MV-4-11 (cell line): Measurements from ENCODE around the gene PDCL3.

Experiments
- DNase-seq: peaks from one replicate; lab custom pipeline; 2025; lab: John Stamatoyannopoulos, UW

The PDCL3 gene

DNA sequence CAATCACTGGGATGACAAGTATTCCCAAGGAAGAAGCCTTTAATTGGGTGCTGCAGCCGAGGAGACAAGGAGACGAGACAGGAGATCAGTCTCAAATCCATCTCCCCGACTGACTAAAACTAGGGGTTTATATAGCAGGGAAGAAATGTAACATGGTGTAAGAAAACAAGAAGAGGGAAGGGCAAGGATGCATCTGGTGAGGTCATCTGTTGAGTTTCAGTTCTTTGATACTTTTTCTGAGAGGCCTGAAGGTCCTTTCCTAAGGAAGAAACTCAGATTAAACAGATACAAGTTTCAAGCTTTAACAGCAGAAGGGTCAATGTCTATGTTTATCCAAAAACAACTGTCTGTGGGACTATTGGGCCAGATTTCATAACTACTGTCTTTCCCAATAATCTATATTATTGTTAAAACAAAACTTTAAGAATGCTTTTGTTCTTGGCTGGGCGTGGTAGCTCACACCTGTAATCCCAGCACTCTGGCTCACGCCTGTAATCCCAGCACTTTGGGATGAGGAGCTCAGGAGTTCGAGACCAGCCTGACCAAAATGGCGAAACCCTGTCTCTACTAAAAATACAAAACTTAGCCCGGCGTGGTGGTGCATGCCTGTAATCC is 2.5 kb upstream of the PDCL3 start:
- peak; percentile 66 for DNase-seq

DNA sequence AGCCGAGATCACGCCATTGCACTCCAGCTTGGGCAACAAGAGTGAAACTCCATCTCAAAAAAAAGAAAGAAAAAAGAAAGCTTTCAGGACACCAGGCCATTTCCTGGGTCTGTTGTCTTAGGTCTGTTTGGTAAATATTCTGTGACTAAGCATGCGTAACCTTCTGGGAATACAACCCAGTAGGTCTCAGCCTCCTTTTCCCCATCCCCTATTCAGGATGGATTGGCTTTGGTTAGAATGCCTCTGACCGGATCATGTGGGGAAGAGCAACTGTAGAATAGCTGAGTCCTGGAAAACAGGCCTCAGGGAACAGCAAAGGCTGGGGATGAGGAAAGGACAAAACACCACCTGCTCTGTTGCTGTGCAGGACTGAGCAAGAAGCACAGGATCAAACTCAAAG is 1.6 kb upstream of the PDCL3 start:
- no peak for DNase-seq

DNA sequence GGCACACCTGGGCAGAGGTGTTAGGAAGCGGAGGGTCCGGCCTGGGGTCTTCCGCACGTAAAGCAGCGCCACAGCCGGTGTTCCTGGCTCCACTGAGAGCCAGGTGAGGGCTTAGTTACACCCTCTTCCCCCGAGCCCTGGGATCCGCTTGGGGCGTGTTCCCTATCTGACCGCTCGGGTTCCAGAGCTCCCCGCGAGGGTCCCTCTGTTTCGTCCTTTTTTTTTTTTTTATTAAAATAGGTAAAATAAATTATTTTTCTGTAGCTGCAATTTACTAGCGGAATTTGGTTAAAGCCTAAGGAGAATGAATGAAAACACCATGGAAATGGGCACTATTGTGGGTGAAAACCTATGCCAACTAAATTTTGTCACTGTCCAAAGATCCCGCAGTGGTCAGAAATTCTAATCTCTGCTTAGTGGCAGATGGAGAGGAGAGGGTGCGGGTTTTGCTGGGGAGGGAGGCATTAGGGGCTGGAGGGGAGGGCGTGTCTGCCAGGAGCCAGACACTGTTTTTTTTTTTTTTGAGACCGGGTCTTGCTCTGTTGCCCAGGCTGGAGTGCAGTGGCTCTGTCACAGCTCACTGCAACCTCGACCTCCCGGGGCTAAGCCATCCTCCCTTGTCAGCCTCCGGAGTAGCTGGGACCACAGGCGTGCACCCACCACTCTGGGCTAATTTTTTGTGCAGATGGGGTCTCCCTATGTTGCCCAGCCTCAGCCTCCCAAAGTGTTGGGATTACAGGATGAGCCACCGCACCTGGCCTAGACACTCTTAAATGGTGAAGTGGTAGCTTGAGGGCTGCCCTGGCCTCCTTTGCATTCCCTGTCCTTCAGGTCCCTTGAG is 834 bp downstream of the PDCL3 start:
- DNase-seq = no peak

DNA sequence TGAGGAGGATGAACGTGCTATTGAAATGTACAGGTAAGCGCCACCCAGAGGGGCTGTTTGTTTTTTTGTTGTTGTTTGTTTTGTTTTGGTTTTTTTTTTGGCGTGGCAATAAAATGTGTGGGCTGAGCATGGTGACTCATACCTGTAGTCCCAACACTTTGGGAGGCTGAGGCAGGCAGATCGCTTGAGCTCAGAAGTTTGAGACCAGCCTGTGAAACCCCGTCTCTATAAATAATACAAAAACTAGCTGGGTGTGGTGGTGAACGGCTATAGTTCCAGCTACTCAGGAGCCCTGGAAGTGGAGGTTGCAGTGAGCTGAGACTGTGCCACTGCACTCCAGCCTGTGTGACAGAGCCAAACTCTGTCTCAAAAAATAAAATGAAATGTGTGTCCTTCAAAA is 6.2 kb downstream of the PDCL3 start:
- DNase-seq = no peak

DNA sequence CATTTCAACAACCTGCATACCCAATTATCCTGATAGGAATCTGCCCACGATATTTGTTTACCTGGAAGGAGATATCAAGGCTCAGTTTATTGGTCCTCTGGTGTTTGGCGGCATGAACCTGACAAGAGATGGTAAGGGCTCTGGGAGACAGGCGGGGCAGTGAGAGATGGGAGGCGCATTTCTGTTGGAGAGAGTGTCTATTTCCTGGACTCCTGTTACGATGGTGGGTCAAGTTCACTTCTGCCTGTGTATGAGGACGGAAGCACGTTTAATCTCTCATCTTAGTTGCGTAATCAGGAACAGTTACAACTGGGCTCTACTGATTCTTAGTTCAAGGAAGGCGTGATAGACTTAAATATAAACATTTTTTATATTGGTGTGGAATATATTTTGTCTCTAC is 8.9 kb downstream of the PDCL3 start:
- peak; percentile 91 for DNase-seq

DNA sequence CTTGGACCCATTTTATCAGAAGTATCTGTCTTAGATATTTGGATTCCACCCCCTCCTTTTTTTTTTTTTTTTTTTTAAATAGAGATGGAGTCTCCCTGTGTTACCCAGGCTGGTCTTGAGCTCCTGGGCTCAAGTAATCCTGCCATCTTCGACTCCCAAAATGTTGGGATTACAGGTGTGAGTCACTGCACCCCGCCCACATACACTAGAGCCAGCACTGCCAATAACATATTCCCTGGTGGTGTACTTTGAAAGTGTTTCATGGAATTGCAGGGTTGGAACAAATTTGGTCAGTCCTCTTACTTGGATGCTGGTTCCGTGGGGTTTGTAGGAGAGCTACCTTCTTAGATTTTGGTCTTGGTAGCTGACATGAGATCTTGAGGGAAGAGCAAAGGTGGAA is 15.0 kb downstream of the PDCL3 start:
- no peak for DNase-seq

DNA sequence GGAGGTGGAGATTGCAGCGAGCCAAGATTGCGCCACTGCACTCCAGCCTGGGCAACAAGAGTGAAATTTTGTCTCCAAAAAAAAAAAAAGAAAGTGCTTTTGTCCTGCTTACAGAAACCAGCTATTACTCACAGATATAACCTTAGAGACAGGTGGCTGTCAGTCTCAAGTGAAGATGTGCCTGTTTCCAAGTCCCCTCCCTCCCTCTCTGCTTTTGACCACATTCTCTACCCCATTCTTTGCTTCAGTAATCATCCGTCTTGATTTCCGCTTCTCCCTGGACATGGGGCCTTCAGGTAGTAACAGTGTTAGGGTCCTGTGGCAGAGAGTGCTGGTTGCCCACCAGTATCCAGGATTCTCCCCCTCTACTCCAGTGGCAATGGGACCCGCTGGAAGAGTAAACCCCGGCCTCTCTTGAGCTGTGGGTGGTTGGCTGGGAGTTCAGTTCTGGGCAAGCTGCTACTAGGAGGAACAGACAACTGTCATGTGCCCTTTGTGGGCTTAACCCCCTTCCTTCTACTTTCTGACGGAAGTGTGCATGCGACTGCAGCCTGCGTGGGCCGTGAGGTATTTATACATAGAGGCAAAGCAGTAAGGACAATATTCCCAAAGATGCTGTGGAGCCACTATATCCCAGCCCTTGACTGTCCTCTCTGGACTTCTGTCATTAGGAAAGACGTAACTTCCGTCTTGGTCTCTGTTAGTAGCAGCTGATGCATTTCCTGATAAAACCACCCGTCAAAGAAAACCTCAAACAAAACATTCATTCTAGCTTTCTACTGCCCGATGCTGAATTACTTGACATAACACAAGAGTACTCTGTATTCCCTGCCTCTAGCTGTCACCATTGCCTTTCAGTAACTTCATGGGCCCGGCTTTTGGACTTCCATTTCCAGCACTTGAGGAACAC is 17.8 kb downstream of the PDCL3 start:
- peak; percentile 74 for DNase-seq

DNA sequence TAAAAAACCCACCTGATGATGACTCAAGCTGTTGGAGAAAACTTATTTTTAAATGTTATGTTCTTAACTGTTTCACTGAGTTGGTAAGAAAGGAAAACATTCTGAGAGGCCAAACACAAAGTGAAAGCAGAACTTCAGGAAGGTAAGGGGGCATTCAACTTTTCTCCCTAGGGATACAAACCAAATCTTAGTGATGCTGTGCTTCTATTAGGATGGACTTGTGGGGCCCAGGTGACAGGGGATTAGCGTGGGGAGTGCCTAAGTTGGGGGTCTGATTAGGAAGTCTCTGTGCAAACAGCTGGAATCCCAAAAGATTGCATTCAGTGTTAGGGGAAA is 18.5 kb downstream of the PDCL3 start:
- no peak for DNase-seq

DNA sequence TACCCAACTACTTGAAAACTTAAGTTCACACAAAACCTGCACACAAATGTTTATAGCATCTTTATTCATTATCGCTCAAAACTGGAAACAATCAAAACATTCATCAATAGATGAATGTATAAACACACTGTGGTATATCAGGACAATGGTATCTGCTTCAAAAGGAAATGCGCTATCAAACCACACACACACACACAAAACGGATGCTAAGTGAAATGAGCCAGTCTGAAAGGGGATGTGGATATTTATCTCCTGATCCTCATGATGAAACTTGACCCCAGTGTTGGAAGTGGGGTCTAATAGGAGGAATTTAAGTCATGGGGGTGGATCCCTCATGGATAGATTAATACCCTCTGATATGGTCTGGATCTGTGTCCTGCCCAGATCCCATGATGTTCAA is 22.0 kb downstream of the PDCL3 start:
- DNase-seq = peak; percentile 59

DNA sequence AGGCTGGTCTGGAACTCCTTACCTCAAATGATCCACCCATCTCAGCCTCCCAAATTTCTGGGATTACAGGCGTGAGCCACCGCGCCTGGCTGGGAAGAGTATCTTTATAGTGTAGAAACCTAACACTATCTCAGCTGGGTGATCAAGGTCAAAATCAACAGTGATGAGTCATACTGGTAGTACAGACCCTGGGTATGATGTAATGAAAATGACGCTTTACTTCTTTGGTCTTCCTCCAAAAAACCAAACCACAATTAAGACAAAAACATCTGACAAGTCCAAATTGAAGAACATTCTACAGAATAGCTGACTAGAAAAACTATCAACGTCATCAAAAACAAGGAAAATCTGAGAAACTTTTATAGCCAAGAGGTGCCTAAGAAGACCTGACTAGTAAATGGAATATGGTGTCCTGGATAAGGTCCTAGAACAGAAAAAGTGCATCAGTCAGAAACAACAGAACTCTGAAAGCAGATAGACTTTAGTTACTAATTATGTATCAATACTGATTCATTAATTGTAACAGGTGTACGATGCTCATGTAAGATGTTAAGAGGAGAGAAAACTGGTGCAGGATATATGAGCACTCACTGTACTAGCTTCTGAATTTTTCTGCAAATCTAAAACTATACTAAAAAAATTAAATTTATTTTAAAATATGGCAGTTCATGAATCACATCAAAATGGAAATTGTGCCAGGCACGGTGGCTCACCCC is 25.4 kb downstream of the PDCL3 start:
- peak; percentile 85 for DNase-seq

DNA sequence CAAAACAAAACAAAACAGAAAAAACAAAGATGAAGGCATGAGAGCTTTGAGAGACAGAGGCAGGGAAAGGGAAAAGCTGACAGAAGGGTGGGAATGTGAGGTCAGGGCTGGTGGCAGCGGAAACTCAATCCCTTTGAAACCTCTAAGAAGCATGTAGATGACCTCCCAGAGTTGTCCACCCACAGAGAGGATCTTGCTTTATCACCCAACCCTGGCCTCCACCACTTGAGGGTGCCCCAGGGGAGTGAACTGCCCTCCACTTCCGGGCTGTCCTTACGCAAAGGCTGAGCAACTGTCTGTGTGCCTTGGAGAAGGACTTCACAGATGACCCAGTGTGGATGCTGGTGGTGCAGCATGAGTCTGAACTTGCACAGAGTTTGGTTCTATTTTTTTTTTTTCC is 26.7 kb downstream of the PDCL3 start:
- no peak for DNase-seq

DNA sequence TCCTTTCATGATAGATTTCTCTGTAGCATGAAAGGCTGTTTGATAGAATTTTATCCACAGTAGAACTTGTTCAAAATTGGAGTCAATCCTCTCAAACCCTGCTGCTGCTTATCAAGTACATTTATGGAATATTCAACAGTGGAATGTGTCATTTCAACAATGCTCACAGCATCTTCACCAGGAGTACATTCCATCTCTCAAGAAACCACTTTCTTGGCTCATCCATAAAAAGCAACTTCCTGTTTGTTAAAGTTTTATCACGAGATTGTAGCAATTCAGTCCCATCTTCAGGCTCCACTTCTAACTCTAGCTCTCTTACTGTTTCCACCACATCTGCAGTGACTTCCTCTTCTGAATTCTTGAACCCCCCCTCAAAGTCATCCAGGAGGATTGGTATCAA is 29.4 kb downstream of the PDCL3 start:
- DNase-seq = peak; percentile 57

DNA sequence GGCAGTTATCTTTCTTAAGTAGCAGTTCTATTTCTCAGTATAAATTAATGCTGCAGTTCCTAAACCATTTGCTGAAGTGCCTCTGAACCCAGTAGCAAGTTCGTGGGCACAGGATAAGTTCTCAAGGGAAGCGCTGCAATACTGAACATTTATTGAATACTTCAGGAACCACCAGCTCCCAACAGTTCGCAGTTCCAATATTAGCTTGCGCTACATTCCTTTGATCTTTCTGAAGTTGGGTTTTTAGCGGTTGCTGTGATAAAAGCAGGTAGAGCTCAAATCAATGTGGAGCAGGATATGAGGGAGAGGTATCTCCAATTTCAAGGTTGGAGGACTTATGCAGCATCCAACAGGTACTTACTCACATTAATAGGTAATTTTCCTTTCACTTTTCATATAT is 33.7 kb downstream of the PDCL3 start:
- no peak for DNase-seq

DNA sequence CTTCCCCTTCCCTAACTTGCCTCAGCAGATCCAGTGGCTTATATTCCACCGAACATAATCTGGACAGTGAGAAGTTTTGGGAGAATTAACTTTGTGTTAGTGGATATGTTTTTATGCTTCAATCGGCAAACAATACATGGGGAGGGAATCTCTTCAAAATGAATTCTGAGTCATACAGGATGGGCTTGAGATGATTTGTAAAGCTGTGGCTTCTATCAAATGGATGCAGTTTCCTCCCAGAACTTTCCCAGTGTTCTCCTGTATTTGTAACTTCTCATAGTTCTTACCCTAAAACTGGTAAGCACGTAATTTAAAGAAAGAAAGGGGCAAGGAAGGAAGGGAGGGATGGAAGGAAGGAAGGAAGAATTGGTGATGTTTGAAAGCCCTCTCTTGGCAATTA is 36.8 kb downstream of the PDCL3 start:
- DNase-seq = no peak

DNA sequence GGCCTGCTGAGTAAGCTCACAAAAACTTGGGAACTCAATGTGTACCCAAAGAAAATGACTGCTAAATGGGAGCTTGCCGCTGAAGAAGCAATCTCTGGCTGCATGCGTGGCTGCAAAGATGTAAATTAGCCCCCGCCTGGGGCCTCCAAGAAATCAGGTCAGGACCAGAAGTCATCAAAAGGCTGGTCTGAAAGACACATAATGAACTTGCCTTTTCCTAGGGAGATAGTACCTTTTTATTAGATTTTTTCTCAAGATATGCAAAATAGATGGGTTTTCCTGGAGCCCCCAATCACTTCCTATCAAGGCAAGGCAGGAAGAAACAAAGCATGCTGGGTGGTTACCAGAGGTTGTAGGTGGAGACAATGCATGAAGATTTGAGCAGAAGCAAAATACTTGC is 38.9 kb downstream of the PDCL3 start:
- no peak for DNase-seq

DNA sequence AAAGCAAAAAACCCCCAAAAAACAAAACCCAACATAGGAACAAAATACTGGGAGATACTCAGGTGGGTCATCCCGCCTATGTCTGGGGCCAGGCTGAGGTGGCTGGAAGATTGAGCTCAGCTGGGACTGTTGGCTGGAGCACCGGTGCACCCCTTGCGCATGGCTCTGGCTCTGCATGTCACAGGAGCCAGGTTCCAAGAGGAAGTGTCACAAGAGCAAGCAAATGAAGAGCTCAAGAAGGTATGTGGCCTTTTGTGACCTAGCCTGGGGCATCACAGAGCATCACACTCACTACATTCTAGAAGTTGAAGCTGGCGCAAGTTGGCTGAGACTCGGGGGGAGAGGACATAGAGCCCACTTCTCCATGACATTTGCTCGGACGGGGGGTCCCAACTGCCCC is 40.6 kb downstream of the PDCL3 start:
- no peak for DNase-seq

DNA sequence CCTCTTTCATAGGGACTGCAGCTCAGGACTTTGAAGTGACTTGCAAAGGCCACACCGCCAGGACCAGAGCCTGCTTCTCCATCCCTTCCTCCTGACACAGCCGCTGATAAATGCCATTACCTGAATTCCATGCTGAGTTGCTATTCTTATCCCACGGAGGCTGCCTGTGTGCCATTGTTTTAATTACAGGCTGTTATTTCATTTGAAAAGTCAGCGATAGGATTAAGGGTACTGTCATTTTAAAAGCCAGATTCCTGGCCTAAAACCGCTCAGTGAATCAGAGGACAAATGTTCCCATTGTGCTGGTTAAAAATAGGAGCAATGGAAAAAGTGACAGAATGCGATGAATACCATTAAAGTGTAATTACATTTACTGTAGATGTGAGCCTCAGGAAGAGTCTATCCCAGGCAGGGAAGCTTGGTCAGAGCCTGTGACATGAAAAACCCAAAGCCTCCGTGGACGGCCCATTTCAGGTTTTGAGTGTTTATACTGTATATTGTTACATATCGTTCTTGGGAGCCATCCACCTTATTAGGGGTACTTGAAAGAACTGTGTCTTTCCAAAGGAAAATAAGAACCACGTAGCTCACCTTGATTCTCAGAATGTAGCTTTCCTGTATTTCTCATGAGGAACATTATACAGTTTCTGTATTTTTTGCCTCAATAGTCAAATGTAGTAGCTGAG is 41.3 kb downstream of the PDCL3 start:
- no peak for DNase-seq

DNA sequence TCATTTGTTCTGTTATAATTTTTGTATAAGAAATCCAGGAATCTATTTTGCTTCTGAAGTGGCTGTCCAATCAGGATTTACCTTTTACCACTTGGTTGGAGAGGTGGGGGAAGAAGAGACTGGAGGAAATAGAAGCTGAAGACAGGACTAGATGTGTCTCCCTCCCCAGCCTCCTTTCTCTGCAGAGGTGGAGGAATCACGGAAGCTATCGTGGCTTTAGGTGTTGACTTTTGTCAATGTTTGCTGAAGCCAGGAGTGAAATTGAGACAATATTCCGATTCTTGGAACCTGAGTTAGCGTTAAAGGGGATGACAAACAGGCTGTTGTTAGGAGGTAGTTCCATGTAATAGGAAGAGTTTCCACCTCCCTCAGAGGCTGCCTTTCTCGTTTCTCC is 43.5 kb downstream of the PDCL3 start:
- no peak for DNase-seq

DNA sequence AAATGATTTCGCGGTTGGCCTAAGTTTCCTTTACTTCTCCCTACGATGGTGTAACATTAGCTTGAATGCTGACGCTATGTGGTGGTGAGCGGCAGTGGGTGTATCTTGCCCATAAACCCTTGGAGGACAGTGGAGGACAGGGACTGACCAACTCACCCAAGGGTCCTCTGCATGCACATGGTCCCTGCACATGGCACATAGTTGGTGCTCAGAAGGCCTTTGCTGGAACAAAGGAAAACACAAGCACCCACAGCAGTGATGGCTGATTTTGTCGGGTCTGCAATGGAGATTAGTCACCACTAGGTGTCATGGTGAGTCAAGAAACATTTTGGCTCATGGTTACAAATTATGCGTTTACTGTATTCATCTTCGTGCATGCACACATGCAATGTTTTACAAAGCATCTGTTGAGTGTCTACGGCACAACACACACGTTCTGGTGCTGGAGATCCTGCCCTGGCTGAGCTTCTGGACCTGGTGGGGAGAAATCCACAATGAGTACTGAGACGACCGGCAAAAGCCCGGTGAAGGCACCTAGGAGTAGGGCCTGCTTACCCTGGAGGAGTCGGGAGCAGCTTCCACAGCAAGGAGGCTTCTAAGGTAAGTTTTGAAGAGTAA is 44.0 kb downstream of the PDCL3 start:
- peak; percentile 60 for DNase-seq

DNA sequence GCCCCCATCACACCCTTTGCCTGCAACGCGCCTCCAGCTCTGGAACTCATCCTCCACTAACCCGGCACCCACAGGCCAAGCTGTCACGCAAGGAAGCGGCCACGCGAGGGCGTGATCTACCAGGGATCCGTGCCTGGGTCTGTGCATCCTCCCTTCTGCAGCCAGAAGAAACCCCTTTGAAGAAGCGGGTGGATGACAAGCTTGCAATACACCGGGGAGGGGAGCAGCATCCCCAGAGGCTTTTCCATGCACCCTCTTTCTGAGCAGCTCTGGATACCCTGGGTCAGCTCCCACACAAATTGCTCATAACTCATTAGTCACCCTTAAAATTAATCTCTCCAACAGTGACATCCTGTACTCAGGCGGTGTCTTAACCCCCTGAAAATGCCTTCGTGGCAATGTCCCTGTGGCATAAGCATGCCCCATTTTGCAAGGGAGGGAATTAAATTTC is 47.6 kb downstream of the PDCL3 start:
- peak; percentile 43 for DNase-seq
